ENCODE measurements around the gene CDH4.

CDH4 gene

DNA sequence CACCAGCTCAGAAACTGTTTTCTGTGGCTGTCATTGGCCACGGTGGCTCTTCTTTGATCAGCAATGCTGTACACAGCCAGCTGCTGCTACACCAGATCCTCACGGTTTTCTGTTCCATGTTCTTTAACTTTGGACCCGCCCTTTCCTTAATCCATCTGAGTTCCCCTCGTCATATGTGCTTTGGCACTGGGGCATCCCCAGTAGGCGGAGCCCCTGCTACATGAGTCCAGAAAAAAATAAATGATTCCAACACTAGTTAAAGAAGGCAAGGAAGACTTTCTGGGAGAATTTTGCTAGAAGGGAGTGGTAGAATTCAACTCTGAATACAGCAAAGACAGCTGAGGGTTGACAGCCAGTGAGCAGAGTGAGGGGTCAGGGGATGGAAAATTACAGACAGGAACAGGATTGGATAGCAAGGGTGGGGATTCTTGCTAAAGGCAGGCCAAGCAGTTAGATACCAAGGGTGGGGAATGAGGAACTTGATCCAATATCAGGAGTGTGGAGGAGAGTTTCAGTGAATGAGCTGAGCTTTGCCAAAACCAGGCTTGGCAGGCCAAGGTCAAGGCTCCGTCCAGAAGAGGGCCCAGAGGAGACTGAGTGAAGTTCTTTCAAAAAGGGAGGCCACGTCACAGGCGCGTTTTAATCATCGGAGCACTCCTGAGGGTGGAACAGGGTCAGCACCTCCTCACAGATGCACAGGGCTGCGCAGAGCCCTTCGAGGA lies 391.8 kb downstream of the CDH4 start:
- DNase-seq = no peak

DNA sequence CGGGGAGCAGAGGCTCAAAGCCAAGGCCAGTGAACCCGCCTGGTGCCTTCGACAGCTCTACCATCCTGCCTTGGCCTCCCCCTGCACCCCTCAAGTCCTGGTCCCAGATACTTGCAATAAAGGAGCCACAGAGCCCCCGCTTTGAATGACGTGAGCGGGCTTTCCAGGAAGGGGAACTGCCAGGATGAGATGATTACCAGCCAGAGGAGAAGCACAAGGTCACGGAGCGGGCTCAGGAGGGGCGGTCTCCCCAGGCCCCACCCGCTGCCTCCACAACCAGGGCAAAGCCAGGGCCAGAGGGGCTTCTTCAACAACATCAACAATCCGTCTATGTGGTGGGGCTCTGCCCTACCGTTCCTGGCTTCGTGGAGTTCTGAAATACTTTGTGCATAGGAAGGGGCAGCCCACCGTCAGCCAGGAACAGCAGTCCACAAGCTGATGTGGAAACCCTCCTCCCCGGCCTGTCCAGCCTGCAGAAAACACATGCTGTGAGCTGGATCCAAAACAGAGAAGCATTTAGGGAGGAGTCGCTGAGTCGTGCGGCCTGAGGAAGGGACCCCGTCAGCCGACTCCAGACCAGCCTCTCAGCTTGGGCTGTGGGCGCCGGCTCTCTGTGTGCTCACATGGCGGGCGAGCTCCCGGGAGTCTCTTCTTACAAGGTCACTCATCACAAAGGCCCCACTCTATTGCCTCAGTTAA lies 392.5 kb downstream of the CDH4 start:
- no peak for DNase-seq

DNA sequence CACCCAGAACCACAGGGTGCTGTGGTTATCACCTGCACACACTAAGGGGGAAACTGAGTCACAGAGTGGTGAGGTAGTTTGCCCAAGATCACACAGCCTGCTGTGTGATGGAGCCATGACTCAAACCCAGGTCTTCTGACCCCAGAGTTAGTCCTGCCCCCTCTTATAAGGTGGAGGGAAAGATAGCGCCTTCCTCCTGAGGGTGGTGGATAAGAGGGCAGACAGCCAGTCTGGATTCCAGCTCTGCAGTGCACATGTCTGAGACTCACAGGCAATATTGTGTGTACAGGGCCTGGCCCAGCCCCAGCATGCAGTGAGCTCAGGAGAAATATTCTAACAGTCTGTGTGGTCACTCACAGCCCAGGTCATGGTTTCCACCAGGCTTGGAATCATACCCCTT lies 393.7 kb downstream of the CDH4 start:
- DNase-seq = no peak

DNA sequence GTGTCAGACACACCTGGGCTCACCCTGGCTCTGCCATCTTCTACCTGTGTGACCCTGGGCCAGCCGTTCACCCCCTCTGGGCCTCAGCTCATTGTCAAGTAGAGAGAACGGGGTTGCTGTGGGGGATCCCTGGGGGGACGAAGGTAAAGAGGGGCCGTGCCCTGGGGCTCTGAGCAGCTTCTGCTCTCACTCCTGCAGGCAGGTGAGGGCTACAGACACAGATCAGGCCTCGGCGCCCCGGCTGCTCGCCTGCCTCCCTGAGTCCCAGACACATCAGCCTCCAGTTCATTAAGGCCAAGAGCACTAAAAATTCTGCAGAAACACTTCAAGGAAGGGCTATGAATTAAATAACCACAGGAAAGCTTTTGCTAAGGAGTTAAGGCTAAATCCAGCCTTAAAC lies 394.4 kb downstream of the CDH4 start:
- no peak for DNase-seq

DNA sequence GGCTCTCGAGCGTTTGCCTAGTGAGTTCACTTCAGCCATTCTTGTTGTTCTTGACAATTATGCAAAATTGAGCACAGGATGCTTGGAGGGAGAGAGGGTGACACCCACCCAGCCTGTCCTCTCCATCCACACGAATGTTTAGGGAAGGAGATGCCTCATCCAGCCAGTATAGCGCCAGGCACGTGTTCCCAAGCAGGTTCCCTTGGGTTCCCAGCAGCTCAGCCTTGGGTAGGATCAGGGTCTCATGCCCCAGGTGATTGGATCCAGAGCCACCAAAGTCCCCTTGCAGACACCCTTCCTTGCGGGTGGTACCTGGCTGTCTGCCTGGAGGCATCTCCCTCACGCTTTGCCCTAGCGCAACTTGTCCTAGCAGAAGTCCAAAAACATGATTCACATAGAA lies 394.9 kb downstream of the CDH4 start:
- DNase-seq = no peak

DNA sequence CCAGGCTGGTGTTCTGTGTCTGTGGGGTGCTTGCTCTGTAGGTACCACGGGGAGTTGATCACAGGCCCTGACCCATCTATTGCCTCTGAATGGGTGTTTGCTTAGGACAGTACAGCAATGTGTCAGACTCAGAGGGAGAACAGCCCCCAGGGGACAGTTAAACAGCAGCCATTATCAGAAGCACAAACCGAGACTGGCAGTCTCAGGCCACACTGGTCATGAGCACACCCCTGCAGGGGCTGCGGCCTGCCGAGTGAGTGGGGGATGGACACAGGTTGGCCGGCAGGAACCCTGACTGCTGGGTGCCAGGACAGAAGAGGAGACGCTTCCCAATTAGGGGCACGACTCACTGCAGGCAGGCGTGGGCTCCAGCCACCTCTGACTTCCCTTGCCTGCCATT lies 395.6 kb downstream of the CDH4 start:
- no peak for DNase-seq

DNA sequence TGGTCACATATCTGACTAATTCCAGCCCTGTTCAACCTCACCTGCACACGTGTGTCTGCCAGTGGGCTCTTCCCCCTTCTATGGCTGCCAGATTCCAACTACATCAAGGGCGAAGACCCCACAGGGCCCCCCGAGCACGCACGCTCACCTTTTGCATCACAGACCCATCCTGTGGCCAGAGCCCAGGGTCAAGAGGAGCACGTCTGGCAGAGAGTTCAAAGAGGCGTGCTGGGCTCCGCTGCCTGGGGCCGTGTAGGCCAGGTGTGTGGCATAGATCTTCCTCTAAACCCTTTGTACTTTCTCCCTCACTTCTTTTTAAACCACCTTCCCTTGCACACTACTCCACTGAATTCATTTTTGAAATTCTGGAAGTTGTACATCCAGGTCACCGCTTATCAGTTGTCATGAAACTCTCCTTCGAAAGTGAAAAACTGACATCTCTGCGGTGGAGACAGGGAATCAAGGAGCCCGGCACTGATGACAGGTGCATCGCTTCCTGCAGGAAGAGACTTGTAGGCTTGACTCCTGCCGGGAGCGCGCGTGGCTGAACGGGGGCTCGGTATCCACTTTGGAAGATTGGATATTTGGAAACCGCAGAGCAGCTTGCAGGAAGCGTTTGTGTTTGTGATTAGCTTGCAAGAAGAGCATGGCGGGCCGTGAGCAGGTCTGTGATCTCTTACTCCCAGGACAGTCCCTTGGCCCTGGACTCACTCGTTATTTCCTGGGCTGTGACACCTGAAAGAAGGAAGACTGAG lies 397.2 kb downstream of the CDH4 start:
- no peak for DNase-seq

DNA sequence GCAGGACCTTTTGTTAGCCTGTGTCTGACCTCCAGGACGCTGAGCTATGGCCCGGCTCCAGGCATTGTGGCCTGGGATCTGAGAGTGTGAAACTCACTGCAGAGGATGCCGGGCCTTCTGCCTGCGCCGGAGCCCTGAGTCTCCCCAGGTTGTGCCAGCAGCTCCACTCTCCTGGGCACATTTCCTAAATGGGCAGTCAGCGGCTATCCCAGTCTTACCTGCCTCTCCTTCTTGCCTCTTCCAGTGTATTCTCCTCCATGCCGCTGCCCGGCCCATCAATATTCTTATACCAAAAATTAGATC lies 397.8 kb downstream of the CDH4 start:
- DNase-seq = no peak

DNA sequence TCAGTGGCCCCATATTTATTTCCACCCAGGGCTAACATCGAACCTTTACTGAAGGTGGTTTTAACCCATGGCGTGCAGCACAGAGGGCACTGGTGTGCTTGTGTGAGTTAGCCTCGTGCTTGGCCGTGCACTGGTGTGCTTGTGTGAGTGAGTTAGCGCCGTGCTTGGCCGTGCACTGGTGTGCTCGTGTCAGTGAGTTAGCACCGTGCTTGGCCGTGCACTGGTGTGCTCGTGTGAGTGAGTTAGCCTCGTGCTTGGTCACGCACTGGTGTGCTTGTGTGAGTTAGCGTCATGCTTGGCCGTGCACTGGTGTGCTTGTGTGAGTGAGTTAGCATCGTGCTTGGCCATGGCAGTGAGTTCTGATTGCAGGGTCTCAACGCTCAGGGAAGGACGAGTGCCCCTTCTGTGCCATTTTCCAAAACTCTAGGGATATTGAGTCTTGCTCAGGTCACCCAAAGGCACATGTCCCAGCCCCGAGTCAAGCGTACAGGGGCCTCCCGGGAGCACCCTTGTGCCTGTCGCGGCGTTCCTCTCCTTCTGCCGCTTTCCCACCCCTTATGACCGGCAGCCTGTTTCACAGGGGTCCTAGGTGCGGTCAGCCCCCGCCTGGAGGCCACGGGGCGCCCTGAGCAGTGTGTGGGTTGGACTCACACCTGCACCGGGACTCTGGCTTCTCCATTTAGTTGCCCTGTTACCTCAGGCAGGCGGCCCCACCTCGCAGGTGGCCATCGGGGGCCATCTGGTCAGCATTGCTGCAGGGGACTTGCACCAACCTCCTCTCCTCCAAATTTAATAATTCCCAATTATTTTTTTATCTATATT lies 399.1 kb downstream of the CDH4 start:
- no peak for DNase-seq

DNA sequence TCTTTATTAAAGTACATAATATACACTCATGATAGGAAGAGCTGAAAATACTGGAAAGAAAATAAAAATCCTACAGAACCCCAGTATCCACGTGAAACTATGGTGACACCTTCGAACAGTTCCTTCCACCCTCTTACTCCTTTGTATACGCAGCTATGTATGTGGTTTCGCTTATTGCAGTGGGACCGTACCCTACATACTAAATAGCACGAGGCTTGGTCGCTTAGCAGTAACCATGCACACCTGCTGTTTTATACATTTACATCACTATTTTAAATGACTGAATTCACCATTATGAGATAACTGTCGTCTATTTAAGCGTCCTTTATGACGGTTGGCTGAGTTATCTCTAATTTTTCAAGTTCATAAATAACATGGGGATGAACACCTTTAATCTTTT lies 400.1 kb downstream of the CDH4 start:
- no peak for DNase-seq

DNA sequence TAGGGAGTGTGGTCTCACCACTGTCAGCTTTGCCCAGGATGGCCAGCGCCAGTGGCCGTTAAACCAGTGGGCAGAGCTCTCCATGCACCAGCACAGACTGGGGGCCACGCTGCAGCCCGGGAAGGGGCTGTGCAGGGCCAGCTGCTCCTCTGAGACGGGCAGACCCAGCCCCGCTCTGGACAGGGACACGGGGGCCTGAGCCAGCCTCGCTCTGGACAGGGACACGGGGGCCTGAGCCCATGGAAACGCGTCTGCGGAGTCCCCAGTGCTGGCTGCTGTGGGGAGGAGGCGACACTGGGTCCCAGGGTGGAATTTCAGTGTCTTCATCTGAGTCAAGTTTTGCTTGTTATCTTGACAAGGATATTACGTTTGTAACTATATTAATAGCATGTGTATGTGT lies 402.7 kb downstream of the CDH4 start:
- no peak for DNase-seq

DNA sequence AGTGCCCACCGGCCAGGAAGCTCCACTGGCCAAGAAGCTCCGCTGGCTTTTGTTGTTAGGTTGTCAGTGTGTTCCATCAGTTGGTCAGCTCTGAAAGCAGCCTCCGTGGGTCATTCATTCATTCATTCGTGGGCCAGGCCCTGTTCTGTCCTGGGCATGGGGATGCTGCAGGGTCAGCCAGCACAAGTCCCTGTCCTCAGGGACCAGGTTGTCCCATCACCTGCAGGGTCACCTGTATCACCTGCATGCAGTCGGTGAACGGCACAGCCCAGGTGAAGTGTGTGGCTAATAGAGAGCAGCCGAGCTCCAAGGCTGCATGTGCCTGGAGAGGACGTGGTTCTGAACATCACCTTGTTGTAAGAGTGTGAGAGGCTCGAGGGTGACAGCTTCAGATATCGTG lies 403.5 kb downstream of the CDH4 start:
- DNase-seq = no peak

DNA sequence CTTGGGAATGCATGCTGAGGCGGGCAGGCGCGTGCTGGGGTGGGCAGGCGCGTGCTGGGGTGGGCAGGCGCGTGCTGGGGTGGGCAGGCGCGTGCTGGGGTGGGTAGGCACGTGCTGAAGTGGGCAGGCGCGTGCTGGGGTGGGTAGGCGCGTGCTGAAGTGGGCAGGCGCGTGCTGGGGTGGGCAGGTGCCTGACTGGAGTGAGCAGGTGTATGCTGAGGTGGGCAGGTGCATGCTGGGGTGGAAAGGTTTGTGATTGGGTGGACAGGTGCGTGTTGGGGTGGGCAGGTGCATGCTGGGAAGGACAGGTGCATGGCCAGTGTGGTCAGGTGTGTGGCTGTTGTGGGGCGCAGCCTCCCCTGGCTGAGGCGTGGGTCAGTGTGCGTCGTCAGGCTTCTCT lies 404.1 kb downstream of the CDH4 start:
- no peak for DNase-seq

DNA sequence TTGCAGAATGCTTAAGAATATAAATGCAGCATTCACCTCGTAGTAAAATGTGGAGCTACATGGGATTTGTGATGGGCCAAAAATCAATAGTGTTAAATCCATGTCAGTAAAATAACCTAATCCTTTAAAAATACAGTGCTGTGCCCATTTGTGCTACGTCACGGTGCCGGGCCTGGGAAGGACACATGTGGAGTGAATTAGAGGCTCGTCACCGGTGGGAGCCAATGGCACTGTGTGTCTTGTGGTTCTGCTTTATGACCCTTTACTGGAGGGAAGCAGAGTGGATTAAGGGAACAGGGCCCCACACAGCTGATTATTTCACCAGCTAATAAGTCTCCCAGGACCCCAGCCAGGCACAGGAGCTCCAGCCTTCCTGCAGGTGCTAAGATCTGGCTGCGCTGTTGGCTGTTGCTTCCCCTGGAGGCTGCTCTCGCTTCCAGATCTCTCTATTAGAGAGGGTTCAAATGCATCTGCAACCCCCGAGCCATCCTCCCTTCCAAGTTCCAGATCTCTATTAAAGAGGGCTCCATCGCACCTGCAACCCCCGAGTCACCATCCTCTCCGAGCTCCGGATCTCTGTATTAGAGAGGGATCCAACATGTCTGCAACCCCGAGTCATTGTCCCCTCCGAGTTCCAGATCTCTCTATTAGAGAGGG lies 405.8 kb downstream of the CDH4 start:
- DNase-seq = no peak

DNA sequence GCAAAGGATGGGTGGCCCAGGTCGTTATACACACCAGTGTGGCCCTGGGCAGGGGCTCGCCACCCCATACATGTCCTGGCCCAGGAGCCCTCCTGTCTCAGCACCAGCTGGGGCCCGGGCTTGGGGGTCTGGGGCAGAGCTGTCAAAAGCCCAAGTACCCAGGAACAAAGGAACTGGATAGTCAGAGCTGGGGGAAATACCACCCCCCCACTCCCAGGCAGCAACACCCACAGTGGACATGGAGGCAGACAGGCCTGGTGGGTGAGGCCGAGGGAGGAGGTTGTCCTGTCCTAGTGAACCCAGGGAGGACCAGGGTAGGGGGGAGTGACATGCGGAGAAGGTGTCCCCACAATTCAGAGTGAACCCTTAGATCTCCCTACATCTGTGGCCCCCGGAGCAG lies 406.5 kb downstream of the CDH4 start:
- no peak for DNase-seq

DNA sequence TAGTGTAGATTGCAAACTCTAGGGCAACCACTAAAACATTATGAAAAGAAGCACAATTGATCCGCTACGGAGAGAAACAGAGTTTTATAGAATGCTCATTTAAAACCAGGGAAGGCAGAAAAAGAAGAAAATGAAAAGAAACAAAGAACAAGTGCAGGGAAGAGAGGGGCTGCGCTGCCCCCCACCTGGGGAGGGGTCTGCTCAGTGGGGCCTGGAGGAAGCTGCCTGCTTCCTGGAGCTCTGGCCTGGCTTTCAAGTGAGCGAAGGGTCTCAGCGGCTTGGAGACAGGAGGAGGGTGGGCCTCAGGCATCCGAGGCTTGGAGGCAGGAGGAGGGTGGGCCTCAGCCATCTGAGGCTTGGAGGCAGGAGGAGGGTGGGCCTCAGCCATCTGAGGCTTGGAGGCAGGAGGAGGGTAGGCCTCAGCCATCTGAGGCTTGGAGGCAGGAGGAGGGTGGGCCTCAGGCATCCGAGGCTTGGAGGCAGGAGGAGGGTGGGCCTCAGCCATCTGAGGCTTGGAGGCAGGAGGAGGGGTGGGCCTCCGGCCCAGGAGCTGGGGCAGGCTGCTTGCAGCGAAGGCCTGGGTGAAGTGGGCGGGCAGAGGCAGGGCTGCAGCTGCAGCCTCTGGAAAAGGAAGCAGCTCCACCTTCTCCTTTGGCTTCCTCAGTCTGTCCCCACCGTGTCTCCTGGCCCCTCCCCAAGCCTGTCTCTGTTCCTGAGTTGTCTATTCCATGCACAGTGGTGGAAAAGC lies 407.4 kb downstream of the CDH4 start:
- DNase-seq = no peak

DNA sequence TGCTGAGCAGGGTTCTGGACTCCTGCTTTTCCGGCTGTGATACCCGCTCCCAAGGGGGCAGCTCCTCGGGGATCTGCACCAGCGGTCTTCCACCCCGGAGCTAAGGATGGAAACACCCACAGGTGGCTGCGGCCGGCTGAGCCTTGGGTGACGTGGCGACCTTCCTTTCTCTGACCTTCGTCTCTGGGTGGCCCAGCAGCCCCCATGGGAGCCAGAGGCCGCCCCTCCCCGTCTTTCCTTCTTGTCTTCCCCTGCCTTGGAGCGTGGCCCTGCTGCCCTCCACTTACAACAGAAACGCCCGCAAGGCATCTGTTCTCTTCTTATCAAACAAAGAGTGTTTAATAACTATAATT lies 407.9 kb downstream of the CDH4 start:
- no peak for DNase-seq

DNA sequence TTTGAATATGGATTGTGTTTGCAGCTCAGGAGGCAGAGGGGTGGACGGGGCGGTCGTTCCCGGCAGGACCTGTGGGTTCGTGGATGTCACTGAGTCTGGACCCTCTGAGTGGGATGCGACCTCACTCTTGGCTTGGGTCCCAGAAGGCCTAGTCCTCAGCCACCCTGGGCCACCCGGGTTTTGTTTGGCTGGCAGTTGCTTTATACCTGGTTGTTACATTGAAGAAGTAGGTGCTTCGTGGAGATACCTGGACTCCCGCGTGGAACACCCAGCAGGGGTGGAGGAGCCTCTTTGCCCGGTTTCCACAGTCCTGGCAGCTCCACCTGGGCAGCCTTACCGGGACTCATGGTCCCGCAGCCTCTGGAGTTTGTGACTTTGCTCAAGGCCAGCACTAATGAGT lies 408.5 kb downstream of the CDH4 start:
- no peak for DNase-seq

DNA sequence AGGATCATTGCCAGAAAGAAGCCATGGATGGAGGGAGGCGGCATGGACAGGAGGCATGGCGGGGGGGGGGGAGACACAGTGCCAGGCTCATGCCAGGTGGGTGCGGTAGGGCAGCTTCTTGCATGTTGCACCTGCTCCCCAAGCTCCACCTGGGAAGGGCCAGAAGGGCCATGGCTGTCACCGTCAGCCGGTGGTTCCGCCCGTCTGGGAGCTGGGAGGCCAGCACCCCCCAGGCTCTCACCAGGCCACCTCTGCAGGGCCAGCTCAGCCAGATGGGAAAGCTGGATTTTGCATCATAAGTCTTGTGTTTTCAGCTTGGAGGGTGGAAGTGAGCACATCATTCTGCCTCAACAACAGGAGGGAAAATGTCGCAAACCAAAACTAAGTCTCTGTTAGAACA lies 409.0 kb downstream of the CDH4 start:
- no peak for DNase-seq

DNA sequence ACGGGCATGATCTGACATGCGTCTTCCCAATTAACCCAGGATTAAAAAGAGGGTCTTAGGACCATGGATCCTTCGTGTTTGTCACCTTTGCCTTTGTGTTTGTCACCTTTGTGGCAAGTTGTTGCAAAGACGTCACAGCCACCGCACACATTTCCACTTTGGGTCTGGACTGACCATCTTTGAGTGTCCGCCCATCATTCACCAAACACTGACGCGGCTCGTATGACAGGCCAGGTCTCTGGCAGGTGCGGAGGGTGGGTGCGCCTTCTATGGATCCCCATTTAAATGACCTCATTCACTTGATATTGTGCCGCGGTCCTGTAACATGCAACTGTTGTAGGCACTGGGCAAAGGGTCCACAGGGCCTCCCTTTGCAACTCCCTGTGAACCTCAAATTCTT lies 409.5 kb downstream of the CDH4 start:
- no peak for DNase-seq

DNA sequence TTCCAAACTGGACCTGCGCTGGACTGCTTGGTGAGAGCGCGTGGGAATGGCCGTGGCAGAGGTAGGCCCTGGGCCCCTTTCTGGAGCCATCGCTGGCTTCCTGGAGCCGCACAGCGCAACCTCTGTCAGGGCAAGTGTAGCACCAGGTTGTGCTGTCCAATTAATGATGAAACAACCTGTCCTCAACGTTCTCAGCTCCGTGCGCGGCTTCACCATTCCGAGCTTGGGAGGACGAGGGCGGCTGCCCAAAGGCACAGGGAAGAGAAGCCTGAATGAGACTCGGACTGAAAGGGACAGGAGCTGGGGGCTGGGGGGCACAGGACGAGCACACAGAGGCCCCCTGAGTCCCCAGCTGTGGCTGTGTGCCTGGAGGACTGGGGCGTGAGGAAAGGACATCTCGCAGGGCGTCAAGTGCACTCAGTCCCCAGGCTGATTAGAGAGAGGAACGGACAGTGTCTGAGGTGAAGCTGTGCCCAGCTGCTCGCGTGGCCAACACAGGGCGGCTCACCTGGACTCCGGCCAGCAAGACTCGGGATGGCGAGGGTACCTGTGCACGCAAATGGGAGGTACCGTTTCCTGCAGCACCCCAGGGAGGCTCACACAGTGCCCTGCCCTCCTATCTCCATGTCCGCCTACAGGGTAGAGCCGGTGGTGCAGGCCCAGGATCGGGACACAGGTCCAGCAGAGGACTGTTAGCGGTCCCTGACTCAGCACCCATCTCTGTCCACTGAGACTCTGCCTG lies 410.3 kb downstream of the CDH4 start:
- no peak for DNase-seq

DNA sequence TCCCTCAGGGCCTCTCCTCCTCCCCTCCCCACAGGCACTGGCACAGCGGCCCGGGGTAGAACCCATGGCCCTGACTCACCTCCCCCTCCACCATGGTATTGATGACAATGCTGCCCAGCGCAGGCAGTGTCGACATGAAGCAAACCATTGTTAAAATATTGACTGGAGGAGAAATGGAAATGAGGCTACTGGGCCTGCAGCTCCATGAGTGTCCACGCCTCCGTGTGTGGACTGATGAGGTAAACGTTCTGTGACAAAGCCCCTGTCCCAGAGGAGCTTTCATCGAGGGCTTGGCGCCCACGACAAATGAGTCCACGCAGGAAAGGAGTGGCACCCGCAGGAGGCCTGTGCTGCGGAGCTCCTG lies 410.9 kb downstream of the CDH4 start:
- DNase-seq = no peak

Data from NCI-H748 treated with DMSO at 0.1 percent for 48 hours (cell line).